T-helper 1 cell treated with Interleukin-12 subunit alpha and Interleukin-12 subunit beta and Interleukin-4 antibody, amounts not matched to agents 30 μg/mL and 1 μg/mL, for 36 hours (primary cell): Measurements from ENCODE around the gene IL10.

Experiments used
- H3K27ac Mint-ChIP-seq: one replicate; pipeline ENCODE4 v1.8.0; 2021; ENCODE audit warnings: mild to moderate bottlenecking, mixed read lengths
- H3K27me3 Mint-ChIP-seq: one replicate; pipeline ENCODE4 v1.8.0; 2021; ENCODE audit warnings: low read depth, mixed read lengths
- H3K36me3 Mint-ChIP-seq: one replicate; pipeline ENCODE4 v1.8.0; 2021; ENCODE audit warnings: low read depth, mixed read lengths
- H3K4me1 Mint-ChIP-seq: one replicate; pipeline ENCODE4 v1.8.0; 2021; ENCODE audit warnings: low read depth, mixed read lengths
- H3K4me3 Mint-ChIP-seq: one replicate; pipeline ENCODE4 v1.8.0; 2021; ENCODE audit warnings: mild to moderate bottlenecking, moderate library complexity, mixed read lengths
- H3K9me3 Mint-ChIP-seq: one replicate; pipeline ENCODE4 v1.8.0; 2021; ENCODE audit warnings: mixed read lengths

The IL10 gene

GRCh38 chr1:206738370-206739366 lies 33.6 kb downstream of the IL10 start:
- no peaks in the 10 kb centered on the region for H3K9me3 Mint-ChIP-seq
- H3K4me3 Mint-ChIP-seq, result no peak overlapping the region
- H3K27me3 Mint-ChIP-seq, result peaks cover 3% of the 10 kb centered on the region
- peaks cover 66% of the 10 kb centered on the region for H3K4me1 Mint-ChIP-seq
- peaks cover 38% of the 10 kb centered on the region for H3K36me3 Mint-ChIP-seq
- H3K27ac Mint-ChIP-seq, result peak overlapping the region; percentile 88

GRCh38 chr1:206737729-206738201 lies 34.5 kb downstream of the IL10 start:
- peak overlapping the region; percentile 76 for H3K27ac Mint-ChIP-seq
- no peaks in the 10 kb centered on the region for H3K9me3 Mint-ChIP-seq
- H3K36me3 Mint-ChIP-seq, result peaks cover 45% of the 10 kb centered on the region
- peaks cover 3% of the 10 kb centered on the region for H3K27me3 Mint-ChIP-seq
- H3K4me1 Mint-ChIP-seq, result peaks cover 62% of the 10 kb centered on the region
- H3K4me3 Mint-ChIP-seq, result peak overlapping the region; percentile 29

- peaks cover 64% of the 10 kb centered on the region for H3K4me1 Mint-ChIP-seq
- H3K27ac Mint-ChIP-seq, result peak overlapping the region; percentile 76
- H3K4me3 Mint-ChIP-seq, result peak overlapping the region; percentile 29
- no peaks in the 10 kb centered on the region for H3K9me3 Mint-ChIP-seq
- H3K27me3 Mint-ChIP-seq, result peaks cover 3% of the 10 kb centered on the region
- peaks cover 48% of the 10 kb centered on the region for H3K36me3 Mint-ChIP-seq
Measured at GRCh38 chr1:206736878-206737728, 35.2 kb downstream of the IL10 start.

GRCh38 chr1:206735553-206736031 lies 36.7 kb downstream of the IL10 start:
- Mint-ChIP-seq H3K27me3 (no peaks in the 10 kb centered on the region), H3K4me3 (no peak overlapping the region), H3K4me1 (peaks cover 63% of the 10 kb centered on the region), H3K36me3 (peaks cover 44% of the 10 kb centered on the region), H3K9me3 (no peaks in the 10 kb centered on the region), H3K27ac (no peak overlapping the region)

- Mint-ChIP-seq H3K27me3 (no peaks in the 10 kb centered on the region), H3K4me3 (no peak overlapping the region), H3K9me3 (no peaks in the 10 kb centered on the region), H3K4me1 (peaks cover 57% of the 10 kb centered on the region), H3K36me3 (peaks cover 43% of the 10 kb centered on the region), H3K27ac (peak overlapping the region; percentile 45)
Measured at GRCh38 chr1:206734499-206735142, 37.7 kb downstream of the IL10 start.

- Mint-ChIP-seq H3K9me3 (no peaks in the 10 kb centered on the region), H3K27ac (no peak overlapping the region), H3K4me3 (no peak overlapping the region), H3K4me1 (peaks cover 43% of the 10 kb centered on the region), H3K36me3 (peaks cover 35% of the 10 kb centered on the region), H3K27me3 (no peaks in the 10 kb centered on the region)
Measured at GRCh38 chr1:206732992-206733391, 39.3 kb downstream of the IL10 start.

- Mint-ChIP-seq H3K4me3 (no peak overlapping the region), H3K4me1 (peaks cover 38% of the 10 kb centered on the region), H3K27ac (peak overlapping the region; percentile 47), H3K27me3 (no peaks in the 10 kb centered on the region), H3K9me3 (no peaks in the 10 kb centered on the region), H3K36me3 (peaks cover 33% of the 10 kb centered on the region)
Measured at GRCh38 chr1:206732508-206732907, 39.8 kb downstream of the IL10 start.

GRCh38 chr1:206729507-206729906 lies 42.8 kb downstream of the IL10 start:
- Mint-ChIP-seq H3K27me3 (no peaks in the 10 kb centered on the region), H3K9me3 (no peaks in the 10 kb centered on the region), H3K4me3 (no peak overlapping the region), H3K36me3 (peaks cover 16% of the 10 kb centered on the region), H3K27ac (no peak overlapping the region), H3K4me1 (peaks cover 36% of the 10 kb centered on the region)

GRCh38 chr1:206729050-206729449 lies 43.2 kb downstream of the IL10 start:
- Mint-ChIP-seq H3K4me3 (no peak overlapping the region), H3K27me3 (no peaks in the 10 kb centered on the region), H3K27ac (no peak overlapping the region), H3K36me3 (peaks cover 15% of the 10 kb centered on the region), H3K4me1 (peaks cover 35% of the 10 kb centered on the region), H3K9me3 (no peaks in the 10 kb centered on the region)

- Mint-ChIP-seq H3K36me3 (peaks cover 15% of the 10 kb centered on the region), H3K4me1 (peaks cover 36% of the 10 kb centered on the region), H3K27ac (no peak overlapping the region), H3K4me3 (no peak overlapping the region), H3K9me3 (no peaks in the 10 kb centered on the region), H3K27me3 (no peaks in the 10 kb centered on the region)
Measured at GRCh38 chr1:206728697-206728987, 43.7 kb downstream of the IL10 start.

GRCh38 chr1:206727981-206728696 lies 44.2 kb downstream of the IL10 start:
- H3K4me3 Mint-ChIP-seq, result no peak overlapping the region
- H3K27me3 Mint-ChIP-seq, result no peaks in the 10 kb centered on the region
- peaks cover 11% of the 10 kb centered on the region for H3K36me3 Mint-ChIP-seq
- no peaks in the 10 kb centered on the region for H3K9me3 Mint-ChIP-seq
- H3K27ac Mint-ChIP-seq, result no peak overlapping the region
- H3K4me1 Mint-ChIP-seq, result peaks cover 36% of the 10 kb centered on the region

GRCh38 chr1:206725109-206725963 lies 47.0 kb downstream of the IL10 start:
- Mint-ChIP-seq H3K4me3 (no peak overlapping the region), H3K27me3 (no peaks in the 10 kb centered on the region), H3K27ac (peak overlapping the region; percentile 32)

More at GRCh38 chr1:206725109-206725963, 47.0 kb downstream of the IL10 start:
- Mint-ChIP-seq H3K36me3 (peaks cover 2% of the 10 kb centered on the region), H3K9me3 (no peaks in the 10 kb centered on the region), H3K4me1 (peaks cover 40% of the 10 kb centered on the region)
